Activated CD4-positive, alpha-beta T cell treated with anti-CD3 and anti-CD28 coated beads, Interleukin-2, amount 50 U/mL, for 48 hours (primary cell): ENCODE results near the gene SYNCRIP.
"Not testable (repeated sequence)": the region's sequence is repeated elsewhere in the genome, so short reads cannot be mapped to it uniquely, and the experiment has no call there.

Experiments used
- DNase-seq, 2 experiments: peaks; one replicate each; pipeline ENCODE4 v3.0.0-alpha.2; 2020

Gene SYNCRIP

GRCh38 chr6:85669735-85670194, 27.1 kb upstream of the SYNCRIP start:
- DNase-seq: peak; percentile 36 to 47

GRCh38 chr6:85662251-85662650, 19.6 kb upstream of the SYNCRIP start:
- no peak for DNase-seq

- DNase-seq: no peak
Observed at GRCh38 chr6:85660181-85660611, 17.5 kb upstream of the SYNCRIP start.

- DNase-seq: no peak
Observed at GRCh38 chr6:85650606-85651005, 7.9 kb upstream of the SYNCRIP start.

GRCh38 chr6:85644279-85644762, 1.6 kb upstream of the SYNCRIP start:
- no peak for DNase-seq

GRCh38 chr6:85643537-85644278, 1.0 kb upstream of the SYNCRIP start:
- peak; percentile 77 to 82 for DNase-seq

- DNase-seq: peak; percentile 46 to 62
Observed at GRCh38 chr6:85641897-85642773, 551 bp downstream of the SYNCRIP start.

- no peak for DNase-seq
Observed at GRCh38 chr6:85641522-85641896, 1.2 kb downstream of the SYNCRIP start.

- no peak for DNase-seq
Observed at GRCh38 chr6:85640821-85641220, 1.9 kb downstream of the SYNCRIP start.

GRCh38 chr6:85637579-85637978, 5.1 kb downstream of the SYNCRIP start:
- no peak for DNase-seq

GRCh38 chr6:85632164-85632942, 10.3 kb downstream of the SYNCRIP start:
- DNase-seq: no peak

GRCh38 chr6:85631117-85631516, 11.6 kb downstream of the SYNCRIP start:
- DNase-seq: not testable (repeated sequence)

- DNase-seq: no peak
Observed at GRCh38 chr6:85628353-85628752, 14.3 kb downstream of the SYNCRIP start.

GRCh38 chr6:85620308-85620707, 22.4 kb downstream of the SYNCRIP start:
- DNase-seq: no peak

- no peak for DNase-seq
Observed at GRCh38 chr6:85614780-85615179, 27.9 kb downstream of the SYNCRIP start.

- DNase-seq: no peak
Observed at GRCh38 chr6:85612690-85613474, 29.8 kb downstream of the SYNCRIP start.

- DNase-seq: no peak
Observed at GRCh38 chr6:85610182-85610895, 32.3 kb downstream of the SYNCRIP start.

- no peak for DNase-seq
Observed at GRCh38 chr6:85602100-85602499, 40.6 kb downstream of the SYNCRIP start.

- no peak for DNase-seq
Observed at GRCh38 chr6:85600713-85601313, 41.9 kb downstream of the SYNCRIP start.

- DNase-seq: peak; percentile 50 to 66
Observed at GRCh38 chr6:85594197-85594930, 48.3 kb downstream of the SYNCRIP start.
